NCI-H1105 (cell line): ENCODE data around the gene PCED1B.
"Not testable (repeated sequence)": the region's sequence is repeated elsewhere in the genome, so short reads cannot be mapped to it uniquely, and the experiment has no call there.

ENCODE experiments used
- DNase-seq: peaks from one replicate; lab custom pipeline; 2025; lab: John Stamatoyannopoulos, UW

Gene PCED1B

GRCh38 chr12:47079468-47079980 is at the start of gene PCED1B, which contains the start of gene AMIGO2:
Gene PCED1B (plus strand): TSS chr12:47079621. CDS start chr12:47235064, 155,443 bp downstream.
Gene AMIGO2 (minus strand): TSS chr12:47079959. CDS start chr12:47079002, 957 bp downstream.
- DNase-seq = peak; percentile 63

- no peak for DNase-seq
Measured at GRCh38 chr12:47029903-47030302, 49.5 kb upstream of the PCED1B start.

- peak; percentile 25 for DNase-seq
Measured at GRCh38 chr12:47032644-47033043, 46.8 kb upstream of the PCED1B start.

GRCh38 chr12:47033081-47033480 is 46.3 kb upstream of the PCED1B start:
- no peak for DNase-seq

DNA sequence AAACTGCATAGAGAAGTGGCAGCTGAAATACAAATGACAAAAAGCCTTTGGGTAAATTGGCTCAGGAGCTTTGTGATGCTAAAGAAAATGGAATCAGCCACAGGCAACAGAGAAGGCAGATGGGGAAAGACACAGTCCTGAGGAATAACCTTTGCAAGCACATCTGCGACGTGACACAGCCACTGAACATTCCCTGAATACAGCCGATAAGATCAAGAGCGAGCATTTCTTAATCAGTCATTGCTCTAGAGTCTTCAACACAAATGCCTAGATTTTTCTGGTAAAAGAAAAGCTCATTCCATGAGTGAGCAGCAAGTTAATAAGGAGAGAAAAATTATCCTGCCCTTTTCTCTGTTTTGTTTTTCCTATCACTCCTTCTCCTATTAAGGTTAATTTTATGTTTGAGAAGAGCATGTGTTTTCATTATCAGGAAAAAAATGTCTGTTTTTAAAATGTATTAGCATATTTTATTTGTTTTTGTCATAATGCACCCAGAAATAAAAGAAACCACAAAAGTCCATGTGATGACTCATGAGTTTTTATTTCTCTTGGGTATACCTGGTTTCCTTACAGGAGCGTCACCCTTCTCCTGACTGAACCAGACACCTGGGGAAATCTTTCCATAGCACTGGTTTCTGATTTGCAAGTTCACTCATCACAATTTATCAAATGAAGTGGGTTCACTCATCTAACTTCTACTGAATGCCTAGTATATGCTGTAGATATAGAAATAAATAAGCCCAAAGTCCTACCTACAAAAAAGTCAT is 45.4 kb upstream of the PCED1B start:
- no peak for DNase-seq

- no peak for DNase-seq
Measured at GRCh38 chr12:47034661-47035060, 44.8 kb upstream of the PCED1B start.

GRCh38 chr12:47035484-47035883 is 43.9 kb upstream of the PCED1B start:
- DNase-seq = no peak

DNA sequence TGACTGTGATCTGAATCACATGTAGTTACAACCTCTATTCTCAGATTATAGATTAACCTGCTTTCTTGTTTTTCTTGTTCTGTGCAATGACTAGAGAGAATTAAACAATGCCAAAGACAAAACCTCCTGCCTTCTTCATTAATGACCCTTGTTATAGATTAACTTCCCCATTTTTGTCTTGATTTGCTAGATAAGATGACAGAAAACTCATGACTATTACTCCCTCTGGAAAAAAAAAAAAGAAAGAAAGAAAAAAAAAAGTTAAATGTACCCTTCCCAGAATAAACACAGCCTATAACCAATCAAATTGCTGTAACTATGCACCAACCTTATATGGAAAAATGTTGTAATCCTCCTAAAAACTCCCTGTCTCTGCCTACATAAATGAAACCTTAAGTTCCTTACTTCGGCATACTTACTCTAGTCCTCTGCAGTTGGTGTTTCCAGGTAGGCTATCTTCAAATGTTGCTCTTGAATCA is 41.1 kb upstream of the PCED1B start:
- no peak for DNase-seq

GRCh38 chr12:47039079-47039478 is 40.3 kb upstream of the PCED1B start:
- DNase-seq = no peak

GRCh38 chr12:47039756-47040155 is 39.7 kb upstream of the PCED1B start:
- no peak for DNase-seq

DNA sequence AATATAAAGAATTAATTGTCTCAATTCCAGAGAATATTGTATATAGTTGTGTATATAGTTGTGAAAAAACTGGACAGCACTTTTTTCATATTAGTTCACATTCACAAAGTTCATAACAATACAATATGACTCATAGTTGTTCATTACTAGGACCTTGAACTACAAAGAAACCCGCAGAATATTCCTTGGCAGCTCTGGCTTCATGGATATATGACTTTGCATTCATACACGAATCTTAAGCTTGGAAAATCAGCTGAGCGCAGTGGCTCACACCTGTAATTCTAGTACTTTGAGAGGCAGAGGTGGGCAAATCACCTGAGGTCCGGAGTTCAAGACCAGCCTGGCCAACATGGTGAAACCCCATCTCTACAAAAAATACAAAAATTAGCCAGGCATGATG is 38.1 kb upstream of the PCED1B start:
- DNase-seq = no peak

GRCh38 chr12:47048541-47048940 is 30.9 kb upstream of the PCED1B start:
- DNase-seq = no peak

DNA sequence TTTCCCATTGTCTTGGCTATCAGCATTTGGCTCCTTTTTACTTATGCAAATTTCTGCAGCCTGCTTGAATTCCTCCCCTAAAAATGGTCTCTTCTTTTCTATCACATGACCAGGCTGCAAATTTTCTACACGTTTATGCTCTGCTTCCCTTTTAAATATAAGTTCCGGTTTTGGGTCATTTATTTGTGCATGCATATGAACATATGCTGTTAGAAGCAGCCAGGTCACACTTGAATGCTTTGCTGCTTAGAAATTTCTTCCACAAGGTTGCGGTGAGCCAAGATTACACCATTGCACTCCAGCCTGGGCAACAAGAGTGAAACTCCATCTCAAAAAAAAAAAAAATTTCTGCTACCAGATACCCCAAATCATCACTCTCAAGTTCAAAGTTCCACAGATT is 28.1 kb upstream of the PCED1B start:
- not testable (repeated sequence) for DNase-seq

GRCh38 chr12:47052274-47052673 is 27.1 kb upstream of the PCED1B start:
- DNase-seq = no peak

GRCh38 chr12:47053961-47054360 is 25.5 kb upstream of the PCED1B start:
- no peak for DNase-seq

- DNase-seq = no peak
Measured at GRCh38 chr12:47054659-47055058, 24.8 kb upstream of the PCED1B start.

DNA sequence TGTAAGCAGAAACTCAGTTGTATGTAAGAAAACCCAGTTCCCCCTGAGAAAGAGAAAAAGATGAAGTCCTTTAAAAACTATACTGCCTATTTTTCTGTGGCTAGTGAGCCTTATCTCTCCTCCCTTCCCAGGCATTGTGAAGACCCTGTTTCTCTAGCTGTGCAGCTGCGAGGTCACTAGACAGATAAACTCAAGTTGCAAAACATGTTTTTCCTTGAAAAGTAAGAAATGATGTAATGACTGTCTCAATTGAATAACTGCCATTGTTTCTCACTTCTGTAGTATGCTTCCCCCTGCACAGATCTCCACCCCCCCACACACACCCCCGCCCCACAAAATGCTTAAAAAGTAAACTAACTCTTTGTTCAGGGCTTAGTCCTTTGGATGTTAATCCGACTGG is 23.6 kb upstream of the PCED1B start:
- DNase-seq = not testable (repeated sequence)

- not testable (repeated sequence) for DNase-seq
Measured at GRCh38 chr12:47056944-47057343, 22.5 kb upstream of the PCED1B start.

DNA sequence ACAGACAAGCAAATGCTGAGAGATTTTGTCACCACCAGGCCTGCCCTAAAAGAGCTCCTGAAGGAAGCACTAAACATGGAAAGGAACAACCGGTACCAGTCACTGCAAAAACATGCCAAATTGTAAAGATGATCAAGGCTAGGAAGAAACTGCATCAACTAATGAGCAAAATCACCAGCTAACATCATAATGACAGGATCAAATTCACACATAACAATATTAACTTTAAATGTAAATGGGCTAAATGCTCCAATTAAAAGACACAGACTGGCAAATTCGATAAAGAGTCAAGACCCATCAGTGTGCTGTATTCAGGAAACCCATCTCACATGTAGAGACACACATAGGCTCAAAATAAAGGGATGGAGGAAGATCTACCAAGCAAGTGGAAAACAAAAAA is 20.8 kb upstream of the PCED1B start:
- not testable (repeated sequence) for DNase-seq

DNA sequence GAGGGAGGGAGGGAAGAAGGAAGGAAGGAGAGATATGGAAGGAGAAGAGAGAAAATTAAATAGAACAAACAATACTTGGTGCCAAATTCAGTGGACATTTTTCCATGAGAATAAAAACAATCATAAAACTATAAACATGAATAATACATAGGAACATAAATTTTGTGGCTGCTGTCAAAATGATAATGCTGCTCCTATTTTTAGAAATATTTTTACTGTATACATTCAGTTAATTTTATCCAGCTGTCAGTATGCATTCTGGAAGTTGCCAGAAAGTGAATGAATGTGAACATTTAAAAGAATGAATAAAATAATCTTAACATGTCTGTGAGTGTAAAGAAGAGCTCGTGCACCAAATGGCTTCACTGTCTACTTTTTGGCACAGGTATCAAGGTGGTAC is 13.9 kb upstream of the PCED1B start:
- no peak for DNase-seq

DNA sequence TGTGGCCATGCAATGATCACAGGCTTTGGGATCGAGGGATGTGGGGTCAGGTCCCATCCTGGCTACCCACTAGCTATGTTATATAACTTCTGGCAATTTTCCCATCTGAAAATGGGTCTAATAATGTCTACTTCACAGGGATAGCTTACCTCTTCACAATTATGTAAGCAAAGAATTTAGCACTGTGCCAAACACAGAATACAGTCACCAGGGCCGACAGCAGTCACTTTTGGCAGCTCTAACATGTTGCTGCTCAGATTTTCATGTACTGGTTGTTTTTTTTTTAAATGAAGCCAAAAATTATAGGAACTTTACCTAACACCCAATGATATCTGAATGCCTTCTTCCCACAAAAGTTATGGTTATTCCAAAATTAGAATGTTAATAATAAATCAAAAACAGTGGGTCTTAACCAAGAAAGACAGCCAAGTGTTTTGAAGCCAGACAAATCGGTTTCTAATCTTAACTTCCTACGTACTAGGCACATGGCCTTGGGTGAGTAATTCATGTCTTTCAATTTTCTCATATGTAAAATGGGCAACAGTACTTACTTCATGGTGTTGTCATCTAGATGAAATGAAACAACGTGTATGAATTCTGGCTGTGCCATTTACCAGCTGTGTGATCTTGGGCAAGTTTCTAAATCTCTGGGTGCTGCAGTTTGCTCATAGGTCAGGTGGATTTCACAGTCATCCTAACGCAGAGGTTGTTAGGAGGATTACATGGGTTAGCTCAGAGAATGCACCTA is 13.0 kb upstream of the PCED1B start:
- no peak for DNase-seq

DNA sequence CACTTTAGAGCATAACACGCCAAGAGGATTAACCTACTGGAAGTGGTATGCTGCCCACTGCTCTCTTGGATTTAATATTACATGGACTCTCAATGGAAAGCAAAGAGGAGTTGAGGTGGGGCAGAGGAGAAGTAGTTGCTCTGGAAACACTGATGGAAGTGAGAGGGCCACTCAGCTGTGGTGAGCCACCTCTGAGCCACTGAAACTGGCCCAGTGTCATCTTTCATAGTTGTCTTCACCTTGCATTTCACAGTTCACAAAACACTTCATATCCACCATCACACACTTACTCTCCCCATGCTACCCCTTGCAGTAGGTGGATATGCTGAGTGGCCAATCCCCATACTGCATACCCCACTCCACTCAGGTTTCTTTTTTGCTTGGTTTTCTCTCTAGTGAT is 12.2 kb upstream of the PCED1B start:
- no peak for DNase-seq
